HUES6 (cell line): ENCODE results near the gene GLG1.
"Not testable (repeated sequence)": the region's sequence is repeated elsewhere in the genome, so short reads cannot be mapped to it uniquely, and the experiment has no call there.

Experiments used
- H3K27ac ChIP-seq: 2 replicates; pipeline ENCODE4 v1.7.0; 2013; ENCODE audit warnings: low read depth, mild to moderate bottlenecking, low read length, inconsistent platforms
- H3K27me3 ChIP-seq: 2 replicates; pipeline ENCODE4 v1.6.1; 2013; ENCODE audit warnings: low read length; ENCODE audit not compliant: control insufficient read depth, insufficient read depth
- H3K36me3 ChIP-seq: 2 replicates; pipeline ENCODE4 v1.6.1; 2013; ENCODE audit warnings: low read length; ENCODE audit not compliant: control insufficient read depth, insufficient read depth
- H3K4me1 ChIP-seq: 2 replicates; pipeline ENCODE4 v1.6.1; 2013; ENCODE audit warnings: low read length; ENCODE audit not compliant: control insufficient read depth, insufficient read depth
- H3K4me3 ChIP-seq: 2 replicates; pipeline ENCODE4 v1.5.1; 2013; ENCODE audit warnings: low read depth, low read length
- H3K9ac ChIP-seq: one replicate; pipeline ENCODE4 v1.6.1; 2013; ENCODE audit warnings: mild to moderate bottlenecking, low read length
- H3K9me3 ChIP-seq: 2 replicates; pipeline ENCODE4 v1.6.1; 2013; ENCODE audit warnings: low read depth, low read length; ENCODE audit not compliant: control insufficient read depth, insufficient read depth

Gene GLG1

DNA sequence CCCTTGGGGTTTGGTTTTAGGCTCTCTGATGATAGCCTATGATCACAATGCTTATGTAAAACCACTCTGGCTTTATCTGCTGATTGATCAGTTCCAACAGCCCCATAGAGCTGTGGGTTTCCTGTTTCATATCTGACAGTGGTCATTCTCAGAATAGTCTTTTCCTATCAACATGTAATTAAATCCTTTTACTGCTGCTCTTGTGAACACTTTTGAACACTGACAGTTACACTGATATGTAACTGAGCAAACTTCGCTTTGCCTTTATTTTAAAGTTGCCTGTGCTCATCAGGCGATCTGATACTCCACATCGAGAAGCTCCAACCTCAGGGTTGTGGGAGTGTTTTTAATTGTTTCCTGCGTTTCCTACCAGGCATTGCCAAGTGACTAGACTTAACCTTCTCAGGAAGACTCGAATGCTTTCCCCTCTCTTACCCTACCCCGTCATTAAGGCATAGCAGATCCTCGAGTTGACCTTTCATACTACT is 168.4 kb downstream of the GLG1 start:
- H3K9ac ChIP-seq, result no peak overlapping the region
- peaks cover 12% of the 10 kb centered on the region; the same call in 1 of the 2 replicates for H3K9me3 ChIP-seq
- no peak overlapping the region for H3K27ac ChIP-seq
- H3K4me3 ChIP-seq, result no peak overlapping the region
- no peaks in the 10 kb centered on the region for H3K4me1 ChIP-seq
- H3K27me3 ChIP-seq, result no peaks in the 10 kb centered on the region
- H3K36me3 ChIP-seq, result peaks cover 8% of the 10 kb centered on the region

DNA sequence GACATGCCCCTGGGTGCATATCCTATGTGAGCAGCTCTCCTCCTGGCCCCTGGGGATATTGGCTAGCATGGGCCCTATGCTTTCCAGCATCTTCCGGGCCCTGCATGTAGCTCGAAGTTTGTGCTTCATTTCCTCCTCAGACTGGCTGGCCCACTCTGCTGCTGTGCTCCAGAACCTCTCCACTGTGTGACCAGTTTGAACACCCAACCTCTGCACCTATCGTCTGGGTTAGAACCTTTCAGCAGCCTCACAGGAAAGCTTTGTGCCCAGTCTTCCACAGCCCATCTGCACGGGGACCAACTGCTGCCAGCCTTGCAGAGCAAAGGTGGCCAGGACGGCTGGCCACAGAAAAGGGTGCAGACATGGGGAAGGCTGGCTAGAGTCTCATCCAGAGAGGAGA is 175.4 kb downstream of the GLG1 start:
- Histone ChIP-seq H3K9ac (no peak overlapping the region), H3K27ac (no peak overlapping the region), H3K4me3 (no peak overlapping the region), H3K9me3 (peaks cover 11% of the 10 kb centered on the region; the same call in 1 of the 2 replicates), H3K27me3 (no peaks in the 10 kb centered on the region), H3K36me3 (no peaks in the 10 kb centered on the region), H3K4me1 (no peaks in the 10 kb centered on the region)

DNA sequence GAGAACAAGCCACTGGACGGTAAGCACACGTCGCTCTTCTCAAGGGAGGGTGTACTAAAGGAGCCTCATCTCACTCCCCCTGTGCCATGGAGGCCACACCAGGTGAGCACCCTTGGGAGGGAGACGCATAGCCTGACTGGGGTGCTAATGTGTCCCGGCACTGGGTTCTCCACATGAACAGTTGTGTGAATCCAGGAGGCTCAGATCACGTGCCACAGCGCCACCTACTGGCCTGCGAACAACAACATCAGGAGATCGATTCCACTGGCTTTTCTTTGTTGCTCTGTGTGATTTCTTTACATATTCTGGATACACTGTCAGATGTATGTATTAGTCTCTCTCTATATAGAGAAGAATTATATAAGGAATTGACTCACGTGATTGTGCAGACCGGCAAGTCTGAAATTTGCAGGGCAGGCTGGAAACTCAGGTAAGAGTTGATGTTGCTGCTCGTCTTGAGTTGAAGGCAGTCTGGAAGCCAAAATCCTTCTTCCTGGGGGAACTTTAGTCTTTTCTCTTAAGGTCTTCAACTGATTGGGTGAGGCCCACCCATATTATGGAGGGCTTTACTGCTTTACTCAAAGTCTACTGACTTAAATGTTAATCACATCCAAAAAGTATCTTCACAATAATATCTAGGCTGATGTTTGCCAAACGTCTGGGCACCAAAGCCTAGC is 176.7 kb downstream of the GLG1 start:
- not testable (repeated sequence) for H3K9me3 ChIP-seq, H3K4me3 ChIP-seq, H3K27ac ChIP-seq, H3K4me1 ChIP-seq, H3K9ac ChIP-seq, H3K27me3 ChIP-seq, H3K36me3 ChIP-seq

DNA sequence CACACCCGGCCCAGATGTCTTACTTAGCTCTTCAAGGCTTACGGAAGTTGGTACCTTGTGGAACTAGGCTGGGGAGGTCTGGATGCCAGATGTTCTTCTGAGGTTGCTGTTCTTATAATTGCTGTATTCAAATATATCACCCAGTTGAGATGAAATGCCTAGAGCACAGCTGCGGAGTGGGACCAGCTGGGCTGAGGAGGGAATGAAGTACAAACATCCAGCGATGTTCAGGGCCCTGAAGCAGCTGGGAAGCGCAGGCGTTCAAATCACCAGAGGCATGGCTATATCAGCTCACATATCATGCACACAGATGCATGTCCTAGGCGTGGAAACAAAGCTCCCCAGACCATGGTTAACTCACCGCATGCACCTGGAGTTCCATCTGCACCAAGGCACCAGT is 178.4 kb downstream of the GLG1 start:
- H3K9me3 ChIP-seq, result not testable (repeated sequence)

DNA sequence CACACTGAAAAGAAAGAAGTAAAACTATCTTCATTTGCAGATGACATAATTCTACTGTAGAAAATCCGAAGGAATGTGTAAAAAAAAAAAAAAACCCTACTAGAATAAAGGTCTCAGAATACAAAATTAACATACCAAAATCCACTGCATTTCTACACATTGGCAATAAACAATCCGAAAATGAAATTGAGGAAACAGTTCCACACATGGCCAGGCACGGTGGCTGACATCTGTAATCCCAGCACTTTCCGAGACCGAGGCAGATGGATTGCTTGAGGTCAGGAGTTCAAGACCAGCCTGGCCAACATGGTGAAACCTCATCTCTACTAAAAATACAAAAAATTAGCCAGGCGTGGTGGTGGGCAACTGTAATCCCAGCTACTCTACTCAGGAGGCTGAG is 181.2 kb downstream of the GLG1 start:
- not testable (repeated sequence) for H3K27ac ChIP-seq, H3K36me3 ChIP-seq, H3K4me1 ChIP-seq, H3K9me3 ChIP-seq, H3K27me3 ChIP-seq, H3K4me3 ChIP-seq, H3K9ac ChIP-seq

More for the DNA sequence above, 178.4 kb downstream of the GLG1 start:
- not testable (repeated sequence) for H3K36me3 ChIP-seq, H3K27me3 ChIP-seq, H3K9ac ChIP-seq, H3K4me1 ChIP-seq, H3K4me3 ChIP-seq, H3K27ac ChIP-seq

DNA sequence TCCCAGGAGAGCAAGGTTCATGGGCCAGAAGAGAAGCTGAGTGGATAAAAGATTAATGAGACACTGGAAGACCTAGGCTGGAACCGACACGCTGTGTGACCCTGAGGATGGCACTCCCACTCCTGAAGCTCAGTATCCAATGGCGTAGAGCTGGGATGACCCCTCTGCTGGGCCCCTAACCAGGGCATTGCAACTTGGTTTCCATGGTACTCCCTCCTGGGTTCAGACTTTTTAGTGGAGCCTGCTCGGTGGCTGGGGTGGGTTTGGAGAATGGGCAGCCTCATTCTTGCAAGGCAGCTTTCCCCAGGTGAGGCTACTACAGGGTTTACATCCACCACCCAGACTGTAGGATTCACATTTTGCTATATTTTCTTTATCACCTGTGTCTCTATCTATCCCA is 183.2 kb downstream of the GLG1 start:
- not testable (repeated sequence) for H3K27me3 ChIP-seq, H3K27ac ChIP-seq, H3K36me3 ChIP-seq, H3K9ac ChIP-seq, H3K9me3 ChIP-seq, H3K4me3 ChIP-seq, H3K4me1 ChIP-seq

DNA sequence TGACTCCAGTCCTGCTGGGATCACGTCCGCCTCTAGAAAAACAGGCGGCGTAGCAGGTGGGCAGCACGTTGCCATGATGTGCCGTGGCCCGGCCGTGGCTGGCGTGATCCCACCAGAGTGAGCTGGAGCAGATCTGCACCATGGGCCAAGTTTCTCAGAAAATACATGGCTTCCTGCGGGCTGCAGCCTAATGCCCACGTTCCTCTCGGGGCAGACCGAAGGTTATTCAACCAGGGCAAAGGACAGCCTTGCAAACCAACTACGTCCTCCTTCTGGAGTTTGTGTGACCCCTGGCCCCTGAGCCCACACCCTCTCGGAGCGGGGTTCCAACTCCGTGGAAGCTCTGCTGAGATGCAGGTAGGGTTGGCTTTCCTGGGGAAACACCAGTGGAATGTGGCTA is 184.8 kb downstream of the GLG1 start:
- H3K27ac ChIP-seq, H3K4me1 ChIP-seq, H3K9me3 ChIP-seq, H3K9ac ChIP-seq, H3K36me3 ChIP-seq, H3K27me3 ChIP-seq, H3K4me3 ChIP-seq: not testable (repeated sequence)

DNA sequence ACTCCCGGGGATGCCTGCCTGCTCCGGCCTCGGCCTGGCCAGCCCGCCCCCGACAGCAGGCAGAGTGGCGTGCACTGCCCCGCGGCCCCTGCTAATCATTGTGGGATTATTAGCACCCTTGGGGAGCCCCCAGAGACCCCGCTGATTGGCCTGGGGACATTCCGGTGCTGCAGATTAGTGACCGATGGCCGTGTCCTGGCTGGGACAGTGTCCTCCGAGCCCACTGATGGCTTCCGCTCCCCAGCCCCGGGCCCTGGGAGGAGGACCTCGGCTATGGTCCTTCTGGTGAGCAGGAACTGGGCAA is 185.5 kb downstream of the GLG1 start:
- H3K27me3 ChIP-seq, H3K9me3 ChIP-seq, H3K4me3 ChIP-seq, H3K4me1 ChIP-seq, H3K27ac ChIP-seq, H3K36me3 ChIP-seq, H3K9ac ChIP-seq: not testable (repeated sequence)

DNA sequence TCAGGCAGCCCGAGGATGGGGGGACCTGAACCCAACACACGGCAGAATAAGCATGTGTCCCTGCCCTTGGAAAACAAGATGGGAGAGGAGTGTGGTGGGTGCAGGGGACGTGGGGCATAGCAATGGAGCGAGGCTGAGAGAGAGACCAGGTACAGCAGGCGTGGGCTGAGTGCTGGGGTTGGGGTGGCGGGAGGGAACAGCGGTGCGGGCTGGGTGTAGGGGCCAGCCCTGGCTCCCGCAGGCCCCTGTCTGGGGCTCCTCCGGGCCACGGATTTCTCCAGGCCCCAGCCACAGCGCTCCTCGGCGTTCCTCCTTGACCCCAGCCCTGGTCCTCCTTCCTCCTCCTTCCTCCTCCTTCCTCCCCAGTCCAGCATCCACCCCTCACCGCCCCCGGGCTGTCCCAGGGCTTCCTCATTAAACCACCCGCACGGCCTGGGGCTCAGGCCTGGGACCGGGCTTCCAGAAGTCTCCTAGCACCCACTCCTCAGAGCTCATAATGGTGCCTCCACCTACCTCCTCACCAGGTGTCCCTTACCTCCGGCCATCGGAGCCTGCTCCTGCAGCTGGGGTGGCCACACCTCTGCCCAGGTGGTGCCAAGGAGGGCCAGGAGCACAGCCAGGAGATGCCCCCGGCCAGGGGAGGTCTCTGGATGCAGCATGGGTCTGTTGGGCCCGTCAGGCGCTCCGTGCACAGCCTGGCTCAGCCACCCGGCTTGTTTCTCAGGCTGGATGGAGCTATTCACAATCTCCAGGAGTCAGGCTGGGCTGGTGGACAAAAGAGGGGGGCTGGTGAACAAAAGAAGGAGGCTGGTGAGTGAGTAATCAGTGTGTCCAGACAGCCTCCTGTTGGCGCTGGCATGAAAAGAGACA is 186.1 kb downstream of the GLG1 start, which contains the start of gene CLEC18B:
CLEC18B (minus strand) TSS at position 867 of the 870 bp plus-strand sequence; CDS start at position 659, 208 bp downstream.
- not testable (repeated sequence) for H3K36me3 ChIP-seq, H3K4me3 ChIP-seq, H3K27me3 ChIP-seq, H3K4me1 ChIP-seq, H3K9ac ChIP-seq, H3K27ac ChIP-seq, H3K9me3 ChIP-seq

DNA sequence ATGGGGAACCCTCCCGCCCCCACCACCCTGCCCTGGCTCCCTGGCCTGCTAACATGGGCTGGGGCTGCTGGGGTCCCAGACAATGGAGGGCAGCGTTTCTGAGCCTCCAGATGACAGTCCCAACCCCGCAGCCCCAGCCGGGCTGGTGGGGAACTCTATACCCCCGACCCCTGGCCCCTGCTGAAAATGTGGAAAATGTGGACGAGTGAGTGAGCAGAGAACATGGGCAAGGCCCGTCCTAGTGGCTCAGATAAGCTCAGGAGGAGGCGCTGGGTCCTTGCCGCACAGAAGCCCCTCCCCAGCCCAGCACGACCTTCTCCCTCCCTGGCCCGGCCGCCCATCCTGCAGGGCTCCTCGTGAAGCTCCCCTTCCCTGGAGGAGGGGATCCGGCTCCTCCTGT is 187.1 kb downstream of the GLG1 start:
- H3K27me3 ChIP-seq, H3K4me1 ChIP-seq, H3K4me3 ChIP-seq, H3K27ac ChIP-seq, H3K9me3 ChIP-seq, H3K9ac ChIP-seq, H3K36me3 ChIP-seq: not testable (repeated sequence)

DNA sequence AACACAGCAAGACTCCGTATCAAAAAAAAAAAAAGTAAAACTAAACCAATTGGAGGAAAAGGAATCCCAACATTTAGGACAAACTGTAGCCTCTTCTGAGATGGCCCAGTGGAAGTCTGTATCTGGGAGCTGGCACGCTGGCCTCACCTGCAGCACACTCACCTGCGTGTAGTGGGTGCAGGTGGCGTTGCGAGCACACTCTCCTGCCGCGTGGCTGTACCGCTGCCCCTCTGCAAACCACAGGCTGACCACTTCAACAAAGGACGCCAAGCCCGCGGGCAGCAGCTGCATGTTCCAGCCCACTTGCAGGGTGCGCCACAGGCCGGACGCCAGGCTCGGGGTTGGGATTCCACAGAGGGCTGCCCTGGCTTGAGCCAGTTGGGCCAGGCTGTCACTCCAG is 189.0 kb downstream of the GLG1 start:
- H3K9ac ChIP-seq, H3K27ac ChIP-seq, H3K4me1 ChIP-seq, H3K27me3 ChIP-seq, H3K9me3 ChIP-seq, H3K36me3 ChIP-seq, H3K4me3 ChIP-seq: not testable (repeated sequence)
